22Rv1 (cell line): ENCODE results near the gene PXYLP1.

ENCODE experiments used
- H3K27ac ChIP-seq: fragments of 450-650 bp; 2 replicates; pipeline ENCODE4 v1.5.1; 2017
- ZFX ChIP-seq: fragments of 450-650 bp; IDR thresholded peaks from 2 replicates; pipeline ENCODE4 v1.6.1; 2017; ENCODE audit warnings: antibody characterized with exemption, borderline replicate concordance
- TF ChIP-seq, protein P1 (sequence below): fragments of 450-650 bp; IDR thresholded peaks from 2 replicates; pipeline ENCODE4 v1.5.1; 2017; ENCODE audit warnings: mild to moderate bottlenecking

PXYLP1 gene, protein sequence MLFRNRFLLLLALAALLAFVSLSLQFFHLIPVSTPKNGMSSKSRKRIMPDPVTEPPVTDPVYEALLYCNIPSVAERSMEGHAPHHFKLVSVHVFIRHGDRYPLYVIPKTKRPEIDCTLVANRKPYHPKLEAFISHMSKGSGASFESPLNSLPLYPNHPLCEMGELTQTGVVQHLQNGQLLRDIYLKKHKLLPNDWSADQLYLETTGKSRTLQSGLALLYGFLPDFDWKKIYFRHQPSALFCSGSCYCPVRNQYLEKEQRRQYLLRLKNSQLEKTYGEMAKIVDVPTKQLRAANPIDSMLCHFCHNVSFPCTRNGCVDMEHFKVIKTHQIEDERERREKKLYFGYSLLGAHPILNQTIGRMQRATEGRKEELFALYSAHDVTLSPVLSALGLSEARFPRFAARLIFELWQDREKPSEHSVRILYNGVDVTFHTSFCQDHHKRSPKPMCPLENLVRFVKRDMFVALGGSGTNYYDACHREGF

DNA sequence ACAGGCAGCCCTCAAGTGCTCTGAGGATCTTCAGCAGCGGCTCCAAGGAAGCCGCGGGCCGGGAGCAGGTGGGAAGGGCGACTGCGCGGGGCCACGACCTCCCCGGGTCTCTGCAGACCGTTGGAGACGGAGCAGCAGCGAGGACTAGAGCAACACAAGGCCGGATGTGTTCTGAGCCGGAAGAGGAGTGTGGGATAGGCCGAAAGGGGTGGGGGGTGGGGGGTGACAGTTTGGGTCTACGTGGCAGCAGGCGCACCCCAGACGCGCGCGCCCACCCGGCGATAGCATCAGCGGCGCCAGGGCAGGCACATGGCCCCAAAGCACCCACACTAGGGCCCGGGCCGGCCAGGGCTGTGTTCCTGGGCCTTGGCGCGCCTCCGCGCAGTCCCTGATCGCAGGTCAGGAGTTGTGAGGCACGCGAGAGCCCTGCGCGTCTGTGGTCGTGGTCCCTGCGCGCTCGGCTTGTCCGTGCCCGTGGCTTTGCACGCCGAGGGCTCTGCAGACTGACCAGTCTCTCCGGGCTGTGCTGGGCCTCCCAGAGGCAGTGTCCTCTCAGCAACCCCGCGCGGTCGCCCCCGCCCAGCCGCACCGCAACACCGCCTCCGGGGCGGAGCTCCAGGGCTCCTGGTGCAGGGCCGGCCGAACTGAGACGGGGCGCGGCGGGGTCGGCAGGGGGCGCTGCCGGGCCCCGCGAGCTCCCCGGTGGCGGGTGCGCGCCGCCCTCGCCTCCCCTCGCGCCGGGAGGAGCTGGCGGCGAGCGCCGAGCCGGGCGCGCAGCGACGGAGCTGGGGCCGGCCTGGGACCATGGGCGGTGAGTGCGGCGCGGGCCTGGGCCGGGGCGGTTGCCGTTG is at the start of gene PXYLP1:
Gene PXYLP1, plus strand, starts transcription at position 725 of the 851 bp plus-strand sequence. CDS start 28,351 bp downstream, outside the sequence.
- TF ChIP-seq ZFX: no peak
- TF ChIP-seq, protein P1, sequence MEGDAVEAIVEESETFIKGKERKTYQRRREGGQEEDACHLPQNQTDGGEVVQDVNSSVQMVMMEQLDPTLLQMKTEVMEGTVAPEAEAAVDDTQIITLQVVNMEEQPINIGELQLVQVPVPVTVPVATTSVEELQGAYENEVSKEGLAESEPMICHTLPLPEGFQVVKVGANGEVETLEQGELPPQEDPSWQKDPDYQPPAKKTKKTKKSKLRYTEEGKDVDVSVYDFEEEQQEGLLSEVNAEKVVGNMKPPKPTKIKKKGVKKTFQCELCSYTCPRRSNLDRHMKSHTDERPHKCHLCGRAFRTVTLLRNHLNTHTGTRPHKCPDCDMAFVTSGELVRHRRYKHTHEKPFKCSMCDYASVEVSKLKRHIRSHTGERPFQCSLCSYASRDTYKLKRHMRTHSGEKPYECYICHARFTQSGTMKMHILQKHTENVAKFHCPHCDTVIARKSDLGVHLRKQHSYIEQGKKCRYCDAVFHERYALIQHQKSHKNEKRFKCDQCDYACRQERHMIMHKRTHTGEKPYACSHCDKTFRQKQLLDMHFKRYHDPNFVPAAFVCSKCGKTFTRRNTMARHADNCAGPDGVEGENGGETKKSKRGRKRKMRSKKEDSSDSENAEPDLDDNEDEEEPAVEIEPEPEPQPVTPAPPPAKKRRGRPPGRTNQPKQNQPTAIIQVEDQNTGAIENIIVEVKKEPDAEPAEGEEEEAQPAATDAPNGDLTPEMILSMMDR: peak; percentile 95
- peak within 1 kb of the TSS; percentile 23; the same call in 1 of the 2 replicates for H3K27ac ChIP-seq

DNA sequence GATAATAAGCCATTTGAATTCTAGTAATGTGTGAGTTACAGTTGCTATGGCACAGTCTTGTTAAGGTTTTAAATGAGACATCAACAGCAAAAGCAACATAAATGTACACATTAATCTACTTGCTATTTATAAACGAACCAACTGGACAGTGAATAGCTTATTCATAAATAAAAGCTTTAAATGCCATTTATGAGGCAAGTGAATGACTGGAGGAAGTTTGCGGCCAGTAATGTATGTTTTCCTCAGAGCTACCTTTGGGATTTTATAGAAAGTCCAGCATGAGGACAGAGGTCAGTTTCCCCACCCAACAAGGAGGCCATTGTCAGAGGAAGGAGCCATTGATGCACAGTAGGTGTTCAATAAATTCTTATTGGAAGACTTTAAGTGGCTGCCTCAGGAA is 48.0 kb upstream of the PXYLP1 start:
- TF ChIP-seq ZFX: no peak
- TF ChIP-seq, protein P1: no peak
- H3K27ac ChIP-seq: no peak overlapping the region

DNA sequence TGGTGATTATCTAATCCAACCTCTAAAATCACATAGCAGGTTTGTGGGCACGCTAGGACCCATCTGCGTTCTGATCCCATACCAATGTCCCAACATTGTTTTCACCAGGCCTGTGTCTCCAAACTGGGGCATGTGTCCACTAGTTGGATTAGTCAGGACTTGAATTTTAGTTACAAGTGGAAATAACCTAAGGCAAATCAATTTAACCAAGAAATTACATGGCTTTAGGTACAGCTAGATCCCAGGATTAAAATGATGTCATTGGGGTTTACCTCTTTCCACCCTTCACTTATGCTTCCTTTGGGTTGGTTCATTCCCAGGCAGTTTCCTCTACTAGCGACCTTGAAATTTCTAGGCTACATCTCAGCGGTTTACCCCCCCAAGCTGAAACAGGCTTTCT is 47.2 kb upstream of the PXYLP1 start:
- TF ChIP-seq ZFX: no peak
- TF ChIP-seq, protein P1: no peak
- no peak overlapping the region for H3K27ac ChIP-seq

DNA sequence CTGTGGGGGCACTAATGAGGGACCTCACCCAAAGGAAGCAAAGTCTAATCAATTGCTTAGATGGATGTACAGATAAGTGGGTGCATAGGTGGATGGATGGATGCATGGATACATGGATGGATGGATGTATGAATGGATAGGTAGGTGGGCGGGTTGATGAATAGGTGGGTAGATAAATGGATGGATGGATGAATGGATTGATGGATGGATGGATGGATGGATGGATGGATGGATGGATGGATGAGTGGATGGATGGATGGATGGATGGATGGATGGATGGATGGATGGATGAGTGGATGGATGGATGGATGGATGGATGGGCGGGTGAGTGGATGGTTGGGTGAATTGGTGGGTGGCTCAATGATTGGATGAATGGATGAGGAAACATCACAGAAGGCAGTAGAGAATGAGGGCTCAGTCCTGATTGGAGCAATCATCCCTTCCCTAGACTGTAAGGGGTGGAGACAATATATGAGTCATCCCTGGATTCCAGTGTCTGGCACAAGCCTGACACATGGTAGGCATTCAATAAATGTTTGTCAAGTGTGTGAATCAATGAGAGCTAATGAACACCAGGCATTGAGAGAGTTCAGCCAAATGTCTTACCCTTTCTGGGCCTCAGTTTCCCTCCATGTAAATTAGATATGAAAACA is 40.4 kb upstream of the PXYLP1 start:
- TF ChIP-seq, protein P1: no peak
- TF ChIP-seq ZFX: no peak

DNA sequence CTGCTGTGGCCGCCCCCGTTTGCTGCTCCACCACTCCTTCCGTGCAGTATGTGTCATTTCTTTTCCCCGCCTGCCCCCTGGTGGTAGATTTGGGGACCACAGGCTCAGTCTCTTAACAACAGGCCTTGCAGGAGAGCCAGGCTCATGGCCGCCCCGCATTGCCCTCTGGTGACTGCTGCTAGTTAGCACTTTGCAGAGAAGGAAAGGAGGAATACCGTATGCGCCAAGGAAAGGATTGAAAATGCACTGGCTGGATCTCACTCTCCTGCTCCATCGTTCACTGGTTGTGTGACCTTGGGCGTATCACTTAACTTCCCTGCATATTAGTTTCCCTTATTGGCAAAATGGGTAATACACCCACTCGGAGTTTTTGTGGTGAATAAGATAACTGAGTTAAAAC is 39.3 kb upstream of the PXYLP1 start:
- TF ChIP-seq, protein P1: peak; percentile 98
- TF ChIP-seq ZFX: no peak
- no peak overlapping the region for H3K27ac ChIP-seq

More for the DNA sequence above, 40.4 kb upstream of the PXYLP1 start:
- no peak overlapping the region for H3K27ac ChIP-seq

DNA sequence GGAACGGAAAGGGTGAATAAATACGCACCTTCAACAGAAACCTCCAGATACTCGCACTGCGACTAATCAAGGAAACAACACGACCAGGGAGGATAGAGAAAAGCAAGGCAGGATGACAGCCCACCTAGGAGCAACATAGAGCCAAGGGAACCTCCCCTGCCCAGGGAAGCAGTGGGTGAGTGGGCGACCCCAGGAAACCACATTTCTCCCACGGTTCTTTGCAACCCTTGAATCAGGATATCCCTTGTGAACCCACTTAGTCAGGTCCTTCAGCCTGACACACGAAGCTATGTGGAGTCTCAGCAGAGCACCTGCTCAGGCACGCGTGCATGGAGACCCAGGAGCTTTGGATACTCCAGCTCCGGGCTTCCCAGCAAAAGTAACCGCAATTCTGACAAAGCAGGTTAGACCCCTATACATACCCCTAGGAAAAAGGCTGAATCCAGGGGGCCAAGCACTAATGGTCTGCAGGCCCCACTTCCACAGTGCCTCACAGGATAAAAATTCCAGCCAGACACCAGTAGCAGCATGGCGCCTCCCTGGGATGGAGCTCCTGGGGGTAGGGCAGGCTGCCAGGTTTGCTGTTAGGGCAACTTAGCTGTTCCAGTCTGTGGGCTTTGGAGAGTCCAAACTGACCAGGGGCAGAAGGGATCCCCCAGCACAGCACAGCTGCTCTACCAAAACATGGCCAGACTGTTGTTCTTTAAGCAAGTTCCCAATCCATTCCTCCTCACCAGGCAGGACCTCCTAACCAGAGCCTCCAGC is 38.4 kb upstream of the PXYLP1 start:
- H3K27ac ChIP-seq: no peak overlapping the region
- TF ChIP-seq ZFX: no peak
- TF ChIP-seq, protein P1: no peak
